ENCODE data around the gene CLIP2.

DNA sequence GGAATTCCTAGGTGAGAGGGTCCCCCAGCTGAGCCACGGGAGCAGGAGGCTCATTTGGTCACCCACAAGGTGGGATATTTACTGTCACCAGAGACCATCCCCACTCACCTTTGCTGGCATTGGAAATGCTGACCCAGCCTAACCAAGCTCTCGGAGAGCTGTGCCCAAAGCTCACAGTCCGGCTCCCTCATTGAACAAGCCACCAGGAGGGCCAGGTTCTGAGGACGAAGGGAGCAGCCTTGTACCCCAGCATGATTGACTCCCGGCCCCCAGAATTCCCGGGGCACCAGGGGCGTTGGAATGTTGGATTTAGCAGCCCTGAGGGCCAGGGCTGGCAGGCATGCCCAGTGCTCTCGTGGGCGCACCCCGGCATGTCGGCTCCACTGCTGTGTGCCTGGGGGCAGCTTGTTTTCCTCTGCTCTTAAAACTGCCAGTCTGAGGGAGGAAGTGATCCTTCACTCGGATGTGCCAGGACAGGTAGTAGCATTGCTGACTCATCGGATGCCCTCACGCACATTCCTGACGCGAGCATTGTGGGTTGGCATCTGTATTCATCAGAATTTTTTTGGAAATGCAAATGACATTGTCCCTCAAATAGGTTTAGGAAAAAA lies 23.3 kb downstream of the CLIP2 start:
- TF ChIP-seq, protein P1, sequence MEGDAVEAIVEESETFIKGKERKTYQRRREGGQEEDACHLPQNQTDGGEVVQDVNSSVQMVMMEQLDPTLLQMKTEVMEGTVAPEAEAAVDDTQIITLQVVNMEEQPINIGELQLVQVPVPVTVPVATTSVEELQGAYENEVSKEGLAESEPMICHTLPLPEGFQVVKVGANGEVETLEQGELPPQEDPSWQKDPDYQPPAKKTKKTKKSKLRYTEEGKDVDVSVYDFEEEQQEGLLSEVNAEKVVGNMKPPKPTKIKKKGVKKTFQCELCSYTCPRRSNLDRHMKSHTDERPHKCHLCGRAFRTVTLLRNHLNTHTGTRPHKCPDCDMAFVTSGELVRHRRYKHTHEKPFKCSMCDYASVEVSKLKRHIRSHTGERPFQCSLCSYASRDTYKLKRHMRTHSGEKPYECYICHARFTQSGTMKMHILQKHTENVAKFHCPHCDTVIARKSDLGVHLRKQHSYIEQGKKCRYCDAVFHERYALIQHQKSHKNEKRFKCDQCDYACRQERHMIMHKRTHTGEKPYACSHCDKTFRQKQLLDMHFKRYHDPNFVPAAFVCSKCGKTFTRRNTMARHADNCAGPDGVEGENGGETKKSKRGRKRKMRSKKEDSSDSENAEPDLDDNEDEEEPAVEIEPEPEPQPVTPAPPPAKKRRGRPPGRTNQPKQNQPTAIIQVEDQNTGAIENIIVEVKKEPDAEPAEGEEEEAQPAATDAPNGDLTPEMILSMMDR (IDR thresholded peaks at IDR 0.05) = no peak
- TF ChIP-seq POLR2A (IDR thresholded peaks at IDR 0.05; ENCODE audit: low read depth) (no peak), POLR2AphosphoS5 (IDR thresholded peaks at IDR 0.05) (no peak), EP300 (IDR thresholded peaks at IDR 0.05) (no peak)

All from esophagus muscularis mucosa (tissue), 4 donors.